Endodermal cell (in vitro differentiated cells): ENCODE measurements around the gene SLC12A8. TPM values are rescaled to one million over a fixed set of nuclear protein-coding genes. Genes with fewer than 3 reads are reported as not detected.

Experiments used
- DNase-seq: peaks from one replicate; pipeline ENCODE4 v3.0.0-alpha.2; 2017
- H3K27ac ChIP-seq: 2 replicates; pipeline ENCODE4 v1.5.1; 2013; ENCODE audit warnings: mild to moderate bottlenecking, low read depth, low read length, moderate library complexity
- H3K27me3 ChIP-seq: 2 replicates; pipeline ENCODE4 v1.6.1; 2013; ENCODE audit warnings: mild to moderate bottlenecking, low read length, moderate library complexity; ENCODE audit not compliant: insufficient read depth, control insufficient read depth, poor library complexity, severe bottlenecking
- H3K36me3 ChIP-seq: 2 replicates; pipeline ENCODE4 v1.7.0; 2013; ENCODE audit warnings: mild to moderate bottlenecking, low read length, moderate library complexity; ENCODE audit not compliant: control insufficient read depth, insufficient read depth
- H3K4me1 ChIP-seq: one replicate; pipeline ENCODE4 v1.7.0; 2013; ENCODE audit warnings: low read length; ENCODE audit not compliant: control insufficient read depth, insufficient read depth
- H3K4me3 ChIP-seq: 2 replicates; pipeline ENCODE4 v1.5.1; 2013; ENCODE audit warnings: mild to moderate bottlenecking, low read length, moderate library complexity
- H3K9ac ChIP-seq: 2 replicates; pipeline ENCODE4 v1.6.1; 2013; ENCODE audit warnings: mild to moderate bottlenecking, low read length, moderate library complexity; ENCODE audit not compliant: poor library complexity, severe bottlenecking; ENCODE audit errors: extremely low read depth
- H3K9me3 ChIP-seq: 2 replicates; pipeline ENCODE4 v1.6.1; 2013; ENCODE audit warnings: mild to moderate bottlenecking, low read length, moderate library complexity; ENCODE audit not compliant: control insufficient read depth
- H3K27ac Mint-ChIP-seq: 2 replicates; pipeline ENCODE4 v1.8.0; 2020; ENCODE audit warnings: mixed read lengths
- H3K27me3 Mint-ChIP-seq: 2 replicates; pipeline ENCODE4 v1.8.0; 2021; ENCODE audit warnings: mild to moderate bottlenecking, mixed read lengths; ENCODE audit not compliant: insufficient read depth
- H3K36me3 Mint-ChIP-seq: 2 replicates; pipeline ENCODE4 v1.8.0; 2020; ENCODE audit warnings: low read depth, mixed read lengths
- H3K4me1 Mint-ChIP-seq: 2 replicates; pipeline ENCODE4 v1.8.0; 2020; ENCODE audit warnings: mixed read lengths
- H3K4me3 Mint-ChIP-seq: 2 replicates; pipeline ENCODE4 v1.8.0; 2020; ENCODE audit warnings: mild to moderate bottlenecking, moderate library complexity, mixed read lengths
- H3K9me3 Mint-ChIP-seq: 2 replicates; pipeline ENCODE4 v1.8.0; 2020; ENCODE audit warnings: mild to moderate bottlenecking, mixed read lengths
- CTCF ChIP-seq: fragments of 200-600 bp; sonication (generic); conservative IDR thresholded peaks from 2 replicates; pipeline ENCODE4 v1.5.0; 2021; ENCODE audit warnings: antibody characterized with exemption, mild to moderate bottlenecking
- WGBS, 2 experiments: methylation state at CpG; one replicate each; pipeline versions ENCODE4 v1.1.5 to v1.1.7; 2013; ENCODE audit warnings: missing lambda C conversion rate in 2 of 2, mixed read lengths in 1 of 2; ENCODE audit not compliant: insufficient coverage in 1 of 2, insufficient read length in 1 of 2; 5-methylcytosine and 5-hydroxymethylcytosine counted together
- total RNA-seq, 2 donors: library from RNA; stranded (reverse); fragmentation: NEBNext Ultra II Directional in 1 of 2; extraction: Animal tissue kit (Norgen Biotek cat#: 25700) in 1 of 2; gene quantifications; 2 replicates in 1 of 2; 3 replicates in 1 of 2; pipeline ENCODE4 v1.2.1, GENCODE V29; 2021

SLC12A8 gene
- total RNA-seq, 2 donors from 2014 or later, result 17.3 to 18.6 TPM

- Histone ChIP-seq H3K36me3 (no peaks in the 10 kb centered on the region), H3K4me3 (peak overlapping the region; percentile 75), H3K9me3 (no peaks in the 10 kb centered on the region), H3K9ac (peak overlapping the region; percentile 68), H3K27ac (no peak overlapping the region), H3K27me3 (peaks cover 9% of the 10 kb centered on the region), H3K4me1 (no peaks in the 10 kb centered on the region)
- 61 to 90% methylated on average over 3 to 11 of the region's 11 CpGs for WGBS, 2 experiments
- no peak for TF ChIP-seq CTCF
- peaks cover 23% of the 10 kb centered on the region for H3K4me1 Mint-ChIP-seq
- H3K27me3 Mint-ChIP-seq, result peaks cover 3% of the 10 kb centered on the region
- peaks cover 3% of the 10 kb centered on the region for H3K36me3 Mint-ChIP-seq
- H3K9me3 Mint-ChIP-seq, result no peaks in the 10 kb centered on the region
- DNase-seq, result no peak
- peak overlapping the region; percentile 81 for H3K27ac Mint-ChIP-seq
- H3K4me3 Mint-ChIP-seq, result peak overlapping the region; percentile 69
These were observed 941 bp downstream of the SLC12A8 start for GRCh38 chr3:125211523-125212090.

GRCh38 chr3:125207949-125208568 lies 4.5 kb downstream of the SLC12A8 start:
- peaks cover 15% of the 10 kb centered on the region for H3K4me1 Mint-ChIP-seq
- H3K36me3 Mint-ChIP-seq, result peaks cover 3% of the 10 kb centered on the region
- H3K9ac ChIP-seq, result no peak overlapping the region
- H3K4me3 Mint-ChIP-seq, result no peak overlapping the region
- H3K27ac ChIP-seq, result no peak overlapping the region
- DNase-seq, result no peak
- WGBS, 2 experiments, result 92% methylated on average over 1 of the region's 1 CpG; no CpG with 5 or more reads in 1 of the 2 experiments
- H3K27me3 ChIP-seq, result peaks cover 3% of the 10 kb centered on the region
- H3K9me3 Mint-ChIP-seq, result no peaks in the 10 kb centered on the region
- H3K36me3 ChIP-seq, result no peaks in the 10 kb centered on the region
- no peak overlapping the region for H3K4me3 ChIP-seq
- H3K27ac Mint-ChIP-seq, result no peak overlapping the region
- no peaks in the 10 kb centered on the region for H3K4me1 ChIP-seq
- H3K27me3 Mint-ChIP-seq, result no peaks in the 10 kb centered on the region
- TF ChIP-seq CTCF, result no peak
- no peaks in the 10 kb centered on the region for H3K9me3 ChIP-seq

- H3K27ac Mint-ChIP-seq, result no peak overlapping the region
- peaks cover 3% of the 10 kb centered on the region for H3K36me3 Mint-ChIP-seq
- peaks cover 12% of the 10 kb centered on the region for H3K4me1 Mint-ChIP-seq
- no peaks in the 10 kb centered on the region for H3K27me3 Mint-ChIP-seq
- no peak for TF ChIP-seq CTCF
- 86 to 92% methylated on average over 7 of the region's 7 CpGs for WGBS, 2 experiments
- H3K27me3 ChIP-seq, result no peaks in the 10 kb centered on the region
- H3K4me1 ChIP-seq, result no peaks in the 10 kb centered on the region
- DNase-seq, result no peak
- no peak overlapping the region for H3K4me3 ChIP-seq
- H3K9ac ChIP-seq, result no peak overlapping the region
- H3K9me3 Mint-ChIP-seq, result no peaks in the 10 kb centered on the region
- H3K27ac ChIP-seq, result no peak overlapping the region
- H3K9me3 ChIP-seq, result no peaks in the 10 kb centered on the region
- no peaks in the 10 kb centered on the region for H3K36me3 ChIP-seq
- no peak overlapping the region for H3K4me3 Mint-ChIP-seq
These were observed 5.0 kb downstream of the SLC12A8 start for GRCh38 chr3:125207507-125207906.
